ENCODE data around the gene PORCN. TPM values are rescaled to one million over a fixed set of nuclear protein-coding genes. Genes with fewer than 3 reads are reported as not detected.
"Not testable (repeated sequence)": the region's sequence is repeated elsewhere in the genome, so short reads cannot be mapped to it uniquely, and the experiment has no call there.

Gene PORCN
- total RNA-seq, 1 experiment from 2014 or later, result 18.3 TPM

DNA sequence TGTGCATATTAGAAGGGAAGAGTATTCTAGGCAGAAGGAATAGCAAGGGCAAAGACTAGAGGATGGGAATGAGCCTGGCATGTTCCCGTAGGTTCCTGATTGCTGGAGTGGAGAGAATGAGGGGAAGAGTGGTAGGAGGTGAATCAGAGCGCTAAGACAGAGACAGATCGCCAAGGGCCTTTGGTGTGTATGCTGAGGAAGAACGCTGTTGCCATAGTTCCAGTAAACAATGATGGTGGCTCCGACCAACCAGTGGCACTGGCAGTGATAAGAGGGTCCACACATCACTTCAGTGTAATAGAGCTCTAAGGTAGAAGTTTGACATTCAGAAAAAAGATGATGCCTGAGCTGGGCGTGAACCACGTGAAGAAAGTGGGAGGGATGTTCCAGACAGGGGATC is 31.7 kb downstream of the PORCN start:
- no peak for DNase-seq (ENCODE audit: low spot score)

DNA sequence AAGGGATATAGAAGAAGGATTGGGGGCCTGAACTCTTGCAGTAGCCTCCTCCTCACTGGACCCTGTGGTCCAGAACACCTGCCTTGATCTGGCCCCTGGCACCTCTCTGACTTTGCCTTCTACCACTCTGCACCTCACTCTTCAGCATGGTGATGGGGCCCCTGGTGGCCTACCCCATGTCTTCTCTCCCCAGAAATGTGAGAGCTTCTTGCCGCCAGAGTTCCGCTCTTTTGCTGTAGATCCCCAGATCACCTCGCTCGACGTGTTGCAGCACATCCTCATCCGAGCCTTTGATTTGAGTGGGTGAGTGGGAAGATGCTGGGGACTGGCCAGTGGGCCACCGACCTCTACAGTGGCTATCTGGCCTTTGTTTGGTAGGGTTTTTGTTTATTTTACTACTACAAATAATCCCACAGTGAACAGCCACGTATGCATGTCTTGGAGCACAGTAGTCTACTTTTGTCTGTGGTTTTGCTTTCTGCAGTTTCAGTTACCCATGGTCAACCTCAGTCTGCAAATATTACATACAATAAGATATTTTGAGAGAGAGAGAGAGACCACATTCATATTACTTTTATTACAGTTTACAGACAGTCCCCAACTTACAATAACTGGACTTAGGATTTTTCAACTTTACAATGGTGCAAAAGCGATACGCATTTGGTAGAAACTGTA is 32.5 kb downstream of the PORCN start:
- DNase-seq (ENCODE audit: low spot score), result no peak

DNA sequence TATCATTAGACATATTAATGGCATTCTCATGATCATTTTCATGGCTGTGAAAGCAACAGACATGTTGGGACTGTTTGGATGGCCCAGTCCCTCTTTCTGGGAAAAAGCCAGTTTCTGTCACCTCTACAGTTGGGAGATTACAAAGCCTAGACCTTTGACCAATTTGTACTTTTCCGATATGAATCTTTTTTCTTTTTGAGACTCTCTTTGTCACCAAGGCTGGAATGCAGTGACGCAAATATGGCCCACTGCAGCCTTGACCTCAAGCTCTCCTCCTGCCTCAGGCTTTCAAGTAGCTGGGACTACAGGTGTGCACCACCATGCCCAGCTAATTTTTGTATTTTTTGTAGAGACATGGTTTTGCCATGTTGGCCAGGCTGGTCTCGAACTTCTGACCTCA is 40.1 kb downstream of the PORCN start:
- DNase-seq (ENCODE audit: low spot score), result no peak

DNA sequence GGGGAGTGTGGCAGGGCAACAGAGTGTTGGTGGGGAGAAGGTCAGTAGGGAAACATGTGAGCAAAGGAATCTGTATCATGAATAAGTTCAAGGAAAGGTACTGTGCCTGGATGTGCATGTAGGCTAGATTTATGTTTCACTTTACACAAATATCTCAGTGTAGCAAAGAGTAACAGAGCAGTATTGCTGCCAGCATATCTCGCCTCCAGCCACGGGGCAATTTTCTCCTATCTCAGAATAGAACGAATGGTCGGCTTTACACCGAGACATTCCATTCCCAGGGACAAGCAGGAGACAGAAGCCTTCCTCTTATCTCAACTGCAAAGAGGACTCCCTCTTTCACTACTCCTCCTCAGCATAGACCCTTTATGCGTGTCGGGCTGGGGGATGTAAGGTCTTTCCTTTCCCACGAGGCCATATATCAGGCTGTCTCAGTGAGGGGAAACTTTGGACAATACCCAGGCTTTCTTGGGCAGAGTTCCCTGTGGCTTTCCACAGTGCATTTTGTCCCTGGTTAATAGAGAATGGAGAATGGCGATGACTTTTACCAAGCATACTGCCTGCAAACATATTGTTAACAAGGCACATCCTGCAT is 47.0 kb downstream of the PORCN start:
- DNase-seq (ENCODE audit: low spot score), result not testable (repeated sequence)

DNA sequence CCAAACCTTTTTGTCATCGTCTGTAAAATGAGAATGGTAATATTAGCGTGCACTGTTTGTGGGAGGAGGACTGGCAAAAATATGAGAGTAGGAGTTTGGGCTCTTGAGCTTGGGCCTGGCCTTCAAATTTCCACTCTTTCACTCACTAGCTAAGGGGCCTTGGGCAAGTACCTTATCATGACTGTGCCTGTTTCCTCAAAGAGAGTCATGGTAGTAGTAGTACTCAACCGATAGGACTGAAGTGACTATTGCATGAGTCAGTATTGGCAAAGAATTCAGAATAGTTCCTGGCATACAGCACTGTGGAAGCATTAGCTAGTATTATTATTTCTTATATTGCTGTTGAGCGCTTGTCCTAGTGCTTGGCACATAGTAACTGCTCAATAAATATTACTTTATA is 49.5 kb downstream of the PORCN start:
- DNase-seq (ENCODE audit: low spot score), result no peak

DNA sequence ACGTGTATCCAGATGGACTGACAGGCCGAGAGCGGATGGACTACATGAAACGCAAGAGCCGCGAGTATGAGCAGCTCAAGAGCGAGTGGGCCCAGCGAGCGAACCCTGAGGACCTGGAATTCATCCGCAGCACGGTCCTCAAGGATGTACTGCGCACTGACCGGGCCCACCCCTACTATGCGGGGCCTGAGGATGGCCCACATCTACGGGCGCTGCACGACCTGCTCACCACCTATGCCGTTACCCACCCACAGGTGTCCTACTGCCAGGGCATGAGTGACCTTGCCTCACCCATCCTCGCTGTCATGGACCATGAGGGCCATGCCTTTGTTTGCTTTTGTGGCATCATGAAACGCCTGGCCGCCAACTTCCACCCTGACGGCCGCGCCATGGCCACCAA is 50.8 kb downstream of the PORCN start:
- DNase-seq (ENCODE audit: low spot score), result no peak

DNA sequence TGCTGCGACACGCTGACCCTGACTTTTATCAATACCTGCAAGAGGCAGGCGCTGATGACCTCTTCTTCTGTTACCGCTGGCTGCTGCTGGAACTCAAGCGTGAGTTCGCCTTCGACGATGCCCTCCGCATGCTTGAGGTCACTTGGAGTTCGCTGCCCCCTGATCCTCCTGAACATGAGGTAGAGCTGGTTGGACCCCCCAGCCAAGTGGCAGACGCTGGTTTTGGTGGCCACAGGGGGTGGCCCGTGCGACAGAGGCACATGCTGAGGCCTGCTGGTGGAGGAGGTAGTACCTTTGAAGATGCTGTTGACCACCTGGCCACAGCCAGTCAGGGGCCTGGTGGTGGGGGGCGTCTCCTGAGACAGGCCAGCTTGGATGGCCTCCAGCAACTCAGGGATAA is 51.3 kb downstream of the PORCN start:
- DNase-seq (ENCODE audit: low spot score), result no peak

DNA sequence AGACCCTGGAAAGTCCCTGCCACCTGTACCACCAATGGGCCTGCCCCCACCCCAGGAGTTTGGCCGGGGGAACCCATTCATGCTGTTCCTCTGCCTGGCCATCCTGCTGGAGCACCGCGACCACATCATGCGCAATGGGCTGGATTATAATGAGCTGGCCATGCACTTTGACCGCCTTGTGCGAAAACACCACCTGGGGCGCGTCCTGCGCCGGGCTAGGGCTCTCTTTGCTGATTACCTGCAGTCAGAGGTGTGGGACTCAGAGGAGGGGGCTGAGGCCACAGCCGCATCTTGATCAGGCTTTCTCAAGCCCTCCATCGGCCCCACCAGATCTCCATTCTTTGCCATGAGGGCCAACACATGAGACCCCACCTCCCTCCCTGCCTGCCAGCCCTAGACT is 51.9 kb downstream of the PORCN start:
- no peak for DNase-seq (ENCODE audit: low spot score)

DNA sequence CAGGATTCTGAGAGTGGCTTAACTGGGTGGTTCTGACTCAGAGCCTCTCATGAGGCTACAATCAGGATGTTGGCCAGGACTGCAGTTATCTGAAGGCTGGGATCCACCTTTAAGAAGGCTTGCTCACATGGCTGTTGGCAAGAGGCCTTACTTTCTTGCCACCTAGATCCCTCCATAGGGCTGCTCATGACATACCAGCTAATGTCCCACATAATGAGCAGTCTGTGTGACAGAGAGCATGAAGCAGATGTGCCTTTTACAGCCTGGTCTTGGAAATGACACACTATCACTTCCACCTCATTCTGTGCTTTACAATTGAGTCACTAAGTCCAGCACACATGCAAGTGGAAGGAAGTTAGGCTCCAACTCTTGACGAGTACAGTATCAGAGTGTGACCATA is 61.2 kb downstream of the PORCN start:
- DNase-seq (ENCODE audit: low spot score), result no peak

Other genes starting within 250 kb of the PORCN start
- gene SSX3, start 152.3 kb upstream of the PORCN start, total RNA-seq (2014; rRNA removed; shearing (Covaris generic)), result not detected in 2 replicates
- gene SSX4, start 125.5 kb upstream of the PORCN start, total RNA-seq (2014; rRNA removed; shearing (Covaris generic)), result not detected in 2 replicates
- not detected in 2 replicates for gene SSX4B, start 97.0 kb upstream of the PORCN start, total RNA-seq (2014; rRNA removed; shearing (Covaris generic))
- 0.04 TPM in 1 of 2 replicates, not detected in the other for gene SLC38A5, start 38.7 kb upstream of the PORCN start, total RNA-seq (2014; rRNA removed; shearing (Covaris generic))
- gene FTSJ1, start 32.8 kb upstream of the PORCN start, total RNA-seq (2014; rRNA removed; shearing (Covaris generic)), result 70.7 and 85.9 TPM in 2 replicates
- gene EBP, start 12.8 kb downstream of the PORCN start, total RNA-seq (2014; rRNA removed; shearing (Covaris generic)), result 129 and 133 TPM in 2 replicates
- 2.6 and 3.2 TPM in 2 replicates for gene TBC1D25, start 30.7 kb downstream of the PORCN start, total RNA-seq (2014; rRNA removed; shearing (Covaris generic))
- 154 and 175 TPM in 2 replicates for gene RBM3, start 65.5 kb downstream of the PORCN start, total RNA-seq (2014; rRNA removed; shearing (Covaris generic))
- 42.8 and 49.7 TPM in 2 replicates for gene WDR13, start 88.5 kb downstream of the PORCN start, total RNA-seq (2014; rRNA removed; shearing (Covaris generic))
- 0.10 and 0.16 TPM in 2 replicates for gene WAS, start 174.8 kb downstream of the PORCN start, total RNA-seq (2014; rRNA removed; shearing (Covaris generic))
- gene SUV39H1, start 187.7 kb downstream of the PORCN start, total RNA-seq (2014; rRNA removed; shearing (Covaris generic)), result 11.8 and 13.6 TPM in 2 replicates